ENCODE results near the gene KCNIP4.

DNA sequence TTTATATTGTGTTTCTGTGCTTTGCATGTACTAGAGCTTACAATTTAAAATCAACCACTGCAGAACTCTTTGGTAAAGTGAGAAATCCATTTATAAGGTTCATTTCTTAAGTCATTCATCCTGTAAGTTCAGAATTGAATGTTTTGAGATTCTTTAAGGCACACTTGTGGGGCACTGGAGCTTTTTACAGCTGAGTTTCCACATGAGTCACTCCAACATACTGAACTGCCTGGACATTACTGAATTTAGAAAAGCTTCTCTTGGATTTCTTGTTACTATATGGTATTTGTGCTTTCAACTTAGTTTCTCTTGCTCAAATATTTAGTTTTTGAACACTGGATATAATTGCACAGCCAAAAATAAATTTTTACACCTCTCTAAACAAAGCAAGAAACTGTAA lies 1022.0 kb downstream of the KCNIP4 start:
- TF ChIP-seq EZH2 (IDR thresholded peaks at IDR 0.05) (no peak), POLR2AphosphoS5 (IDR thresholded peaks at IDR 0.05; ENCODE audit: borderline replicate concordance, low read depth, low read length) (no peak), FOXP2 (optimal IDR thresholded peaks at IDR 0.05; ENCODE audit: control extremely low read depth, extremely low read length, insufficient read depth) (no peak)
